Calu3 (cell line): ENCODE data around the gene SEMA4G. TPM values are rescaled to one million over a fixed set of nuclear protein-coding genes. Genes with fewer than 3 reads are reported as not detected.

Experiments
- BruUV-seq: library from RNA; stranded (reverse); fragments of 400-500 nt; replicated peaks from 2 replicates; lab custom pipeline; 2021; lab: Mats Ljungman, UMichigan
- CTCF ChIA-PET: fragments of 300-600 bp; sonication (Branson Sonifier 250); formaldehyde crosslinking; loops from one replicate; lab custom pipeline; 2022; ENCODE audit warnings: antibody characterized with exemption; lab: Charles Lee
- DNase-seq: peaks from one replicate; pipeline ENCODE4 v3.0.0; 2022
- H3K27ac Mint-ChIP-seq: one replicate; pipeline ENCODE4 v1.8.0; 2022; ENCODE audit warnings: mixed read lengths; ENCODE audit not compliant: unreplicated experiment
- H3K27me3 Mint-ChIP-seq: one replicate; pipeline ENCODE4 v1.8.0; 2022; ENCODE audit warnings: mixed read lengths; ENCODE audit not compliant: unreplicated experiment
- H3K36me3 Mint-ChIP-seq: one replicate; pipeline ENCODE4 v1.8.0; 2022; ENCODE audit warnings: mild to moderate bottlenecking, moderate library complexity, mixed read lengths; ENCODE audit not compliant: insufficient read depth, unreplicated experiment
- H3K4me1 Mint-ChIP-seq: one replicate; pipeline ENCODE4 v1.8.0; 2022; ENCODE audit warnings: mild to moderate bottlenecking, low read depth, mixed read lengths; ENCODE audit not compliant: unreplicated experiment
- H3K4me3 Mint-ChIP-seq: one replicate; pipeline ENCODE4 v1.8.0; 2022; ENCODE audit warnings: mild to moderate bottlenecking, low read depth, moderate library complexity, mixed read lengths; ENCODE audit not compliant: unreplicated experiment
- H3K9me3 Mint-ChIP-seq: one replicate; pipeline ENCODE4 v1.8.0; 2022; ENCODE audit warnings: low read depth, mixed read lengths; ENCODE audit not compliant: unreplicated experiment
- CTCF ChIP-seq: fragments of 200-600 bp; IDR thresholded peaks from one replicate; pipeline ENCODE4 v1.8.0; 2022; ENCODE audit warnings: antibody characterized with exemption; ENCODE audit not compliant: unreplicated experiment
- intact Hi-C: fragments of 100-400 bp; cut with micrococcal nuclease; formaldehyde crosslinking; loops from one replicate; pipeline ENCODE4 v1.10.0; 2022; ENCODE audit not compliant: unreplicated experiment
- total RNA-seq: library from RNA; stranded (reverse); gene quantifications from 2 replicates; pipeline ENCODE4 v1.2.3, GENCODE V29; 2022

The SEMA4G gene
- total RNA-seq, 1 experiment from 2014 or later, result 15.9 TPM

GRCh38 chr10:100976906-100977305 is 7.6 kb downstream of the SEMA4G start:
- Mint-ChIP-seq H3K4me1 (peaks cover 13% of the 10 kb centered on the region), H3K27ac (no peak overlapping the region), H3K9me3 (no peaks in the 10 kb centered on the region), H3K36me3 (peaks cover 14% of the 10 kb centered on the region), H3K27me3 (no peaks in the 10 kb centered on the region), H3K4me3 (no peak overlapping the region)
- intact Hi-C loops, result no loop called here
- TF ChIP-seq CTCF, result no peak
- BruUV-seq, result no TSS peak
- DNase-seq, result no peak
- CTCF ChIA-PET, result no interaction called here

GRCh38 chr10:100977436-100977835 is 8.1 kb downstream of the SEMA4G start:
- no peaks in the 10 kb centered on the region for H3K9me3 Mint-ChIP-seq
- DNase-seq, result no peak
- TF ChIP-seq CTCF, result no peak
- no peaks in the 10 kb centered on the region for H3K27me3 Mint-ChIP-seq
- peaks cover 11% of the 10 kb centered on the region for H3K4me1 Mint-ChIP-seq
- intact Hi-C loops, result no loop called here
- BruUV-seq, result no TSS peak
- H3K36me3 Mint-ChIP-seq, result peaks cover 14% of the 10 kb centered on the region
- no peak overlapping the region for H3K4me3 Mint-ChIP-seq
- H3K27ac Mint-ChIP-seq, result no peak overlapping the region
- CTCF ChIA-PET, result no interaction called here

- Mint-ChIP-seq H3K36me3 (peaks cover 14% of the 10 kb centered on the region), H3K4me1 (peaks cover 11% of the 10 kb centered on the region), H3K27ac (no peak overlapping the region), H3K27me3 (no peaks in the 10 kb centered on the region), H3K4me3 (no peak overlapping the region), H3K9me3 (no peaks in the 10 kb centered on the region)
- TF ChIP-seq CTCF, result no peak
- CTCF ChIA-PET, result no interaction called here
- no TSS peak for BruUV-seq
- intact Hi-C loops, result no loop called here
- no peak for DNase-seq
Observed at GRCh38 chr10:100978121-100978900, 9.0 kb downstream of the SEMA4G start.

- no TSS peak for BruUV-seq
- no peak for TF ChIP-seq CTCF
- DNase-seq, result no peak
Observed at GRCh38 chr10:100978901-100979195, 9.5 kb downstream of the SEMA4G start.

More at GRCh38 chr10:100978901-100979195, 9.5 kb downstream of the SEMA4G start:
- intact Hi-C loops, result no loop called here
- no peak overlapping the region for H3K27ac Mint-ChIP-seq
- no peaks in the 10 kb centered on the region for H3K27me3 Mint-ChIP-seq
- H3K36me3 Mint-ChIP-seq, result peaks cover 14% of the 10 kb centered on the region
- no peaks in the 10 kb centered on the region for H3K9me3 Mint-ChIP-seq
- H3K4me1 Mint-ChIP-seq, result peaks cover 11% of the 10 kb centered on the region
- CTCF ChIA-PET, result no interaction called here
- H3K4me3 Mint-ChIP-seq, result no peak overlapping the region
